DND-41 (cell line): Measurements from ENCODE around the gene MAN2C1.

Source experiments
- ATAC-seq: fragments of 200-7000 bp; cut with Tn5 transposase; 3 replicates; pipeline ENCODE4 v1.9.1; 2021; ENCODE audit warnings: low read depth; ENCODE audit not compliant: insufficient read depth
- DNase-seq: peaks from one replicate; pipeline ENCODE4 v3.0.0-alpha.2; 2020
- H2AFZ ChIP-seq: 2 replicates; pipeline ENCODE4 v1.6.0; 2012; ENCODE audit warnings: low read depth, low read length
- H3K27ac ChIP-seq: 2 replicates; pipeline ENCODE4 v1.5.1; 2012; ENCODE audit warnings: low read length, inconsistent platforms
- H3K27me3 ChIP-seq: fragments of 200-600 bp; sonication (generic); 2 replicates; pipeline ENCODE4 v1.6.0; 2012; ENCODE audit warnings: low read length, mild to moderate bottlenecking, inconsistent platforms; ENCODE audit not compliant: insufficient read depth, poor library complexity
- H3K36me3 ChIP-seq: 2 replicates; pipeline ENCODE4 v1.5.1; 2012; ENCODE audit warnings: low read length, inconsistent platforms; ENCODE audit not compliant: insufficient read depth
- H3K4me1 ChIP-seq: 2 replicates; pipeline ENCODE4 v1.5.1; 2012; ENCODE audit warnings: mild to moderate bottlenecking, low read length; ENCODE audit not compliant: insufficient read depth
- H3K4me2 ChIP-seq: 2 replicates; pipeline ENCODE4 v1.6.0; 2012; ENCODE audit warnings: mild to moderate bottlenecking, moderate library complexity, low read length, inconsistent platforms; ENCODE audit not compliant: insufficient read depth
- H3K4me3 ChIP-seq, 2 experiments: fragments of 200-600 bp in 1 of 2; shearing (Covaris generic) in 1 of 2; 2 replicates each; pipeline ENCODE4 v1.5.1; 2012 to 2016; ENCODE audit warnings: inconsistent platforms in 2 of 2, low read length in 2 of 2, mild to moderate bottlenecking in 2 of 2, low read depth in 1 of 2, moderate library complexity in 1 of 2
- H3K79me2 ChIP-seq: 2 replicates; pipeline ENCODE4 v1.6.0; 2012; ENCODE audit warnings: low read length, inconsistent platforms; ENCODE audit not compliant: insufficient read depth
- H3K9ac ChIP-seq: 2 replicates; pipeline ENCODE4 v1.6.0; 2012; ENCODE audit warnings: low read depth, mild to moderate bottlenecking, inconsistent platforms, low read length, moderate library complexity
- H3K9me3 ChIP-seq: 2 replicates; pipeline ENCODE4 v1.5.1; 2012; ENCODE audit warnings: low read length, moderate library complexity, mild to moderate bottlenecking, inconsistent platforms; ENCODE audit not compliant: insufficient read depth, severe bottlenecking
- H4K20me1 ChIP-seq: 2 replicates; pipeline ENCODE4 v1.6.0; 2012; ENCODE audit warnings: low read length; ENCODE audit not compliant: insufficient read depth
- CTCF ChIP-seq: IDR thresholded peaks from 2 replicates; pipeline ENCODE4 v1.5.1; 2012; ENCODE audit warnings: borderline replicate concordance, low read length, moderate library complexity, mild to moderate bottlenecking; ENCODE audit not compliant: poor library complexity, severe bottlenecking; ENCODE audit errors: extremely low read depth
- EZH2 ChIP-seq: IDR thresholded peaks from 3 replicates; pipeline ENCODE4 v1.6.1; 2012; ENCODE audit warnings: borderline replicate concordance, low read depth, mild to moderate bottlenecking, moderate library complexity, low read length, inconsistent platforms; ENCODE audit not compliant: severe bottlenecking

The MAN2C1 gene

GRCh38 chr15:75353604-75354003, 14.8 kb downstream of the MAN2C1 start:
- no peak for DNase-seq
- Histone ChIP-seq H3K4me2 (no peak overlapping the region), H3K27ac (no peak overlapping the region), H3K9ac (no peak overlapping the region), H2AFZ (no peak overlapping the region), H3K36me3 (peaks cover 22% of the 10 kb centered on the region), H3K79me2 (no peaks in the 10 kb centered on the region), H4K20me1 (no peaks in the 10 kb centered on the region; the same call in 1 of the 2 replicates), H3K4me1 (peaks cover 27% of the 10 kb centered on the region), H3K27me3 (no peaks in the 10 kb centered on the region), H3K4me3 (no peak overlapping the region), H3K9me3 (peaks cover 9% of the 10 kb centered on the region)
- no peak for TF ChIP-seq CTCF
- no peak for TF ChIP-seq EZH2
- ATAC-seq, result no peak

DNA sequence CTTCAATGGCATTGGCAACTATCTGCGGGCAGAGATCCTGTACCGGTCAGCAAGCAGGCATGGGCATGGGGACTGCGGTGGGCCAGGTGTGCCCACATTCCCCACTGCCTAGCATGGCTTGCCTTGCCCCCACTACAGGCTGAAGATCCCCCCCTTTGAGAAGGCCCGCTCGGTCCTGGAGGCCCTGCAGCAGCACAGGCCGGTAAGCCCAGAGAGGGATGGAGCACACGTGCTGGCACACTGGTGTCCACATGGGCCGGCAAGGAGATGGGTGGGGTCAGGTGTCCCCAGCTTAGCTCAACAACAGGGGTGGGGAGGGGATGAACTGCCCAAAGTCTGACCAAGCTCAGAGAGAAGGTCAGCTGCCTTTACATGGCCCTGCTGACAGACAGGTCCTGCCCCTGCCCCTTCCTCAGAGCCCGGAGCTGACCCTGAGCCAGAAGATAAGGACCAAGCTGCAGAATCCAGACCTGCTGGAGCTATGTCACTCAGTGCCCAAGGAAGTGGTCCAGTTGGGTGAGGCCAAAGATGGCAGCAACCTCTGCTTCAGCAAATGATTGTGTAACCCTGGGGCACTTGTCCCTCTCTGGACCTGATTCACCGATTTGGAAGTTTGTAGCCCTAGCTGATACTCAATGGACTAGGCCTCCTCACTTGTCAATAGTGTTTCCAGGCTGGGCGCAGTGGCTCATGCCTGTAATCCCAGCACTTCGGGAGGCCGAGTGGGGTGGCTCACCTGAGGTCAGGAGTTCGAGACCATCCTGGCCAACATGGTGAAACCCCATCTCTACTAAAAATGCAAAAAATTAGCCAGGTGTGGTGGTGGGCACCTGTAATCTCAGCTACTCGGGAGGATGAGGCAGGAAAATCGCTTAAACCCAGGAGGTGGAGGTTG, 16.0 kb downstream of the MAN2C1 start:
- Histone ChIP-seq H3K4me2 (no peak overlapping the region), H3K36me3 (peaks cover 16% of the 10 kb centered on the region), H3K9me3 (peaks cover 11% of the 10 kb centered on the region), H4K20me1 (no peaks in the 10 kb centered on the region; the same call in 1 of the 2 replicates), H3K79me2 (no peaks in the 10 kb centered on the region), H3K27me3 (no peaks in the 10 kb centered on the region), H3K4me1 (peaks cover 29% of the 10 kb centered on the region), H3K4me3 (no peak overlapping the region), H3K9ac (no peak overlapping the region), H2AFZ (no peak overlapping the region), H3K27ac (no peak overlapping the region)
- TF ChIP-seq CTCF (no peak), EZH2 (no peak)
- ATAC-seq (no peak), DNase-seq (no peak)

DNA sequence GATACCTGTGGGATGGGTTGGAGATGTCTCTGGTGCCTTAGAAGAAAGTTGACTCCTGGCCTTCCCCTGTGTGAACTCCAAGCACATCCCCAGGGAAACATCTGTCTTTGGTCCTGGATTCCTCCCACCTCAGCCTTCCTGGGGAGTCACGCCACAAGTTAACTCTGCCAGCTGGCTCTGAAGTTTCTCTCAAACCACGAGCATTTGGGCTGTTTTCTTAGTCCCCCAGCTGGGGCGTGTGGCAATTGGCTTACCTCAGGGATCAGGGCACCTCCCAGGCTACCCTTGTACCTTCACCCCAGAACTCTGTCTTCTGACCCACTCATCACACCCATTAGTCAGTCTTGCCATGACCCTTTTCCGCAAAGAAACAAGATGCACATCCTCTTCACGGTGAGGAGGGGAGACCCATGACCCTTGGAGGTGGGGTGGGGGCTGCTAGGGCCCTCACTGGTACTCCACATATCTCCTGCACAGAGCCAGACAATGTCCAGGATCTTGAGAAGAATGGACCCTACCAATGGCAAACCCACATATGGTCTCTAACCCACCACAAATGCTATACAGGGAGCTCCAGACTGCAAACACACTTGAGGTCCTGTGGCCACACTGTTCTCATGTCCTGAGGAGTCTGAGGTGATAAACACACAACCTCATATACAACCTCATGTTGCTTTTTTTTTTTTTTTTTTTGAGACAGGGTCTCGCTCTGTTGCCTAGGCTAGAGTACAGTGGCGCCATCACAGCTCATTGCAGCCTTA, 17.6 kb downstream of the MAN2C1 start:
- peak; percentile 50 for DNase-seq

More for the DNA sequence above, 17.6 kb downstream of the MAN2C1 start:
- Histone ChIP-seq H3K27ac (peak overlapping the region; percentile 86), H3K9me3 (peaks cover 11% of the 10 kb centered on the region), H3K36me3 (peaks cover 10% of the 10 kb centered on the region; the same call in 1 of the 2 replicates), H3K9ac (peak overlapping the region; percentile 11; the same call in 1 of the 2 replicates), H3K27me3 (no peaks in the 10 kb centered on the region), H3K79me2 (no peaks in the 10 kb centered on the region), H2AFZ (no peak overlapping the region), H4K20me1 (no peaks in the 10 kb centered on the region), H3K4me1 (peaks cover 29% of the 10 kb centered on the region), H3K4me2 (no peak overlapping the region), H3K4me3 (no peak overlapping the region)
- peak; percentile 4; the same call in 1 of the 3 replicates for ATAC-seq
- TF ChIP-seq EZH2 (no peak), CTCF (no peak)
